ENCODE measurements around the gene ZSWIM6.

DNA sequence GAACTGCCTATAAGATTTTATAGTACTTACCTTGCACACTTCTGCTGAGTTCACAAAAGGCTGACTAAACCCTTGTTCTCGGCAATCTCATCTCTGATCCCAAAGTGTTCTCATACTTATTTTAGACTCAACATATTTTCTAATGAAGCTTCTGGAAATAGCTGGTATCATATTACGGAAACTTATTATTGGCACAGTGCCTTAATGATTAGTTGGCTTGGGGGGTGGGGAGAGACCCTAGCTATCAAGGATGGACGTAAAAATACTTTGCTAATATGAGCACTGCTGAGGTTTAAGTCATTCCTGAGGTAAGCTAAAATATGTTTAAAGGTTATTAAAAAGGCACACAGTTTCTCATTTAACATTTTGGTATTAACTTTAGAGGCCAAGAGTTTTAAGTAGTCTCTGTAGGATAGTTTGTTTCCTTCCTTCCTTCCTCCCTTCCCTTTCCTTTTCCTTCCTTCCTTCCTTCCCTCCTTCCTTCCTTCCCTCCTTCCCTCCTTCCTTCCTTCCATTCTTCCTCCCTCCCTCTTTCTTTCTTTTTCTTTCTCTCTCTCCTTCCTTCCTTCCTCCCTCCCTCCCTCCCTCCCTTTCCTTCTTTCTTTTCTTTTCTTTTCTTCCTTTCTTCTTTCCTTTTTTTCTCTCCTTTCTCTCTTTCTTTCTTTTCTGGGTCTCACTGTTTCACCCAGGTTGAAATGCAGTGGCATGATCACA lies 31.5 kb downstream of the ZSWIM6 start:
- TF ChIP-seq, protein P1, sequence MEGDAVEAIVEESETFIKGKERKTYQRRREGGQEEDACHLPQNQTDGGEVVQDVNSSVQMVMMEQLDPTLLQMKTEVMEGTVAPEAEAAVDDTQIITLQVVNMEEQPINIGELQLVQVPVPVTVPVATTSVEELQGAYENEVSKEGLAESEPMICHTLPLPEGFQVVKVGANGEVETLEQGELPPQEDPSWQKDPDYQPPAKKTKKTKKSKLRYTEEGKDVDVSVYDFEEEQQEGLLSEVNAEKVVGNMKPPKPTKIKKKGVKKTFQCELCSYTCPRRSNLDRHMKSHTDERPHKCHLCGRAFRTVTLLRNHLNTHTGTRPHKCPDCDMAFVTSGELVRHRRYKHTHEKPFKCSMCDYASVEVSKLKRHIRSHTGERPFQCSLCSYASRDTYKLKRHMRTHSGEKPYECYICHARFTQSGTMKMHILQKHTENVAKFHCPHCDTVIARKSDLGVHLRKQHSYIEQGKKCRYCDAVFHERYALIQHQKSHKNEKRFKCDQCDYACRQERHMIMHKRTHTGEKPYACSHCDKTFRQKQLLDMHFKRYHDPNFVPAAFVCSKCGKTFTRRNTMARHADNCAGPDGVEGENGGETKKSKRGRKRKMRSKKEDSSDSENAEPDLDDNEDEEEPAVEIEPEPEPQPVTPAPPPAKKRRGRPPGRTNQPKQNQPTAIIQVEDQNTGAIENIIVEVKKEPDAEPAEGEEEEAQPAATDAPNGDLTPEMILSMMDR (IDR thresholded peaks at IDR 0.05): no peak
- TF ChIP-seq EP300 (IDR thresholded peaks at IDR 0.05; ENCODE audit: low read depth) (no peak), POLR2A (IDR thresholded peaks at IDR 0.05) (no peak)

All from transverse colon (tissue), 3 donors.